K562 (cell line): ENCODE results near the gene CEND1. TPM values are rescaled to one million over a fixed set of nuclear protein-coding genes. Genes with fewer than 3 reads are reported as not detected.

ENCODE experiments used
- ATF4 ChIP-seq: fragments of 450-650 bp; formaldehyde crosslinking; IDR thresholded peaks from 2 replicates; pipeline ENCODE4 v1.4.0; 2022; ENCODE audit warnings: mild to moderate bottlenecking, moderate library complexity
- CBX2 ChIP-seq: fragments of 200-600 bp; sonication (generic); IDR thresholded peaks from one replicate; pipeline ENCODE4 v1.6.1; 2012; ENCODE audit warnings: mild to moderate bottlenecking, low read length, inconsistent platforms; ENCODE audit not compliant: insufficient read depth, poor library complexity, severe bottlenecking
- EGR1 ChIP-seq: fragments of 450-650 bp; conservative IDR thresholded peaks from 2 replicates; pipeline ENCODE4 v1.6.1; 2017; ENCODE audit warnings: mild to moderate bottlenecking
- KLF13 ChIP-seq: fragments of 450-650 bp; IDR thresholded peaks from 2 replicates; pipeline ENCODE4 v1.6.1; 2016; ENCODE audit warnings: missing genetic modification characterization, low read depth, mild to moderate bottlenecking, missing compliant biosample characterization, moderate library complexity, borderline replicate concordance
- LCOR ChIP-seq: sonication (generic); formaldehyde crosslinking; IDR thresholded peaks from 2 replicates; pipeline ENCODE4 v1.8.0; 2022; ENCODE audit warnings: mild to moderate bottlenecking, missing genetic modification reagents
- NFIX ChIP-seq: fragments of 250-450 bp; sonication (Bioruptor Pico); IDR thresholded peaks from 2 replicates; pipeline ENCODE4 v1.4.0; 2020; ENCODE audit warnings: low read depth, mild to moderate bottlenecking, moderate library complexity
- POLR2B ChIP-seq: fragments of 450-650 bp; IDR thresholded peaks from 2 replicates; pipeline ENCODE4 v1.6.1; 2018; ENCODE audit warnings: low read depth; ENCODE audit not compliant: partially characterized antibody
- SP1 ChIP-seq: sonication (generic); formaldehyde crosslinking; IDR thresholded peaks from 2 replicates; pipeline ENCODE4 v1.8.1; 2022; ENCODE audit warnings: mild to moderate bottlenecking, missing genetic modification reagents
- SRSF1 ChIP-seq: fragments of 200-400 bp; formaldehyde crosslinking; IDR thresholded peaks from 2 replicates; pipeline ENCODE4 v1.6.1; 2017; ENCODE audit warnings: mild to moderate bottlenecking, low read depth, low read length, moderate library complexity
- ZC3H8 ChIP-seq: fragments of 450-650 bp; IDR thresholded peaks from 2 replicates; pipeline ENCODE4 v1.6.1; 2017
- ZKSCAN3 ChIP-seq: fragments of 250-450 bp; sonication (Bioruptor Pico); IDR thresholded peaks from 2 replicates; pipeline ENCODE4 v1.4.0; 2020
- ZNF316 ChIP-seq: fragments of 450-650 bp; IDR thresholded peaks from 2 replicates; pipeline ENCODE4 v1.6.1; 2016
- ZNF41 ChIP-seq: fragments of 250-450 bp; sonication (Bioruptor Pico); conservative IDR thresholded peaks from 2 replicates; pipeline ENCODE4 v1.4.0; 2020; ENCODE audit warnings: mild to moderate bottlenecking
- ZNF589 ChIP-seq: fragments of 200-800 bp; sonication (Bioruptor generic); IDR thresholded peaks from 2 replicates; pipeline ENCODE4 v1.6.1; 2016; ENCODE audit warnings: low read depth, missing genetic modification characterization, missing compliant biosample characterization
- ZNF79 ChIP-seq: fragments of 250-450 bp; sonication (Bioruptor Pico); IDR thresholded peaks from 2 replicates; pipeline ENCODE4 v1.4.0; 2020; ENCODE audit warnings: low read depth, mild to moderate bottlenecking, moderate library complexity
- polyA plus RNA-seq, 8 experiments: library from polyadenylated mRNA; depleted of rRNA in 4 of 8; stranded (reverse) in 5 of 8; unstranded in 3 of 8; fragments of >200 nt; fragmentation: Nextera tagmentation in 2 of 8; fragmentation: Illumina TruSeq in 1 of 8; extraction: Ambion mirVana in 2 of 8; extraction: Trizol in 1 of 8; gene quantifications; 2 replicates each; pipeline versions ENCODE4 v1.2.1 to v1.2.3, GENCODE V29; 2011 to 2014; ENCODE audit warnings: inconsistent platforms in 1 of 8, missing spikeins in 1 of 8
- total RNA-seq, 7 experiments: library from RNA; depleted of rRNA in 6 of 7; stranded (reverse); fragments of >200 nt in 6 of 7; fragmentation: Illumina TruSeq in 2 of 7; extraction: Trizol in 2 of 7; gene quantifications; 2 replicates each; pipeline versions ENCODE4 v1.2.1 to v1.2.3, GENCODE V29; 2011 to 2021; ENCODE audit warnings: low replicate concordance in 1 of 7
- TF ChIP-seq, protein P1 (sequence below): fragments of 450-650 bp; IDR thresholded peaks from 2 replicates; pipeline ENCODE4 v1.6.1; 2017; ENCODE audit warnings: antibody characterized with exemption, mild to moderate bottlenecking

The CEND1 gene
- total and polyA plus RNA-seq, 9 of the 15 experiments (the other 6 are each of a cell fraction or from before 2014, with no cell fraction given) = 0.13 to 0.18 (median 0.16) TPM; not detected in 6

- TF ChIP-seq SRSF1 (no peak), ZC3H8 (no peak), LCOR (no peak), CBX2 (no peak), ZNF589 (no peak), EGR1 (no peak), ATF4 (CRISPR knock-in tag) (no peak), SP1 (CRISPR knock-in tag) (0 out of 2 replicates have a peak, but pooled peaks have one; percentile 31), ZKSCAN3 (CRISPR knock-in tag) (no peak), ZNF41 (CRISPR knock-in tag) (no peak), ZNF316 (no peak), KLF13 (tag) (no peak), POLR2B (no peak), ZNF79 (CRISPR knock-in tag) (no peak), NFIX (CRISPR knock-in tag) (no peak)
- TF ChIP-seq, protein P1, sequence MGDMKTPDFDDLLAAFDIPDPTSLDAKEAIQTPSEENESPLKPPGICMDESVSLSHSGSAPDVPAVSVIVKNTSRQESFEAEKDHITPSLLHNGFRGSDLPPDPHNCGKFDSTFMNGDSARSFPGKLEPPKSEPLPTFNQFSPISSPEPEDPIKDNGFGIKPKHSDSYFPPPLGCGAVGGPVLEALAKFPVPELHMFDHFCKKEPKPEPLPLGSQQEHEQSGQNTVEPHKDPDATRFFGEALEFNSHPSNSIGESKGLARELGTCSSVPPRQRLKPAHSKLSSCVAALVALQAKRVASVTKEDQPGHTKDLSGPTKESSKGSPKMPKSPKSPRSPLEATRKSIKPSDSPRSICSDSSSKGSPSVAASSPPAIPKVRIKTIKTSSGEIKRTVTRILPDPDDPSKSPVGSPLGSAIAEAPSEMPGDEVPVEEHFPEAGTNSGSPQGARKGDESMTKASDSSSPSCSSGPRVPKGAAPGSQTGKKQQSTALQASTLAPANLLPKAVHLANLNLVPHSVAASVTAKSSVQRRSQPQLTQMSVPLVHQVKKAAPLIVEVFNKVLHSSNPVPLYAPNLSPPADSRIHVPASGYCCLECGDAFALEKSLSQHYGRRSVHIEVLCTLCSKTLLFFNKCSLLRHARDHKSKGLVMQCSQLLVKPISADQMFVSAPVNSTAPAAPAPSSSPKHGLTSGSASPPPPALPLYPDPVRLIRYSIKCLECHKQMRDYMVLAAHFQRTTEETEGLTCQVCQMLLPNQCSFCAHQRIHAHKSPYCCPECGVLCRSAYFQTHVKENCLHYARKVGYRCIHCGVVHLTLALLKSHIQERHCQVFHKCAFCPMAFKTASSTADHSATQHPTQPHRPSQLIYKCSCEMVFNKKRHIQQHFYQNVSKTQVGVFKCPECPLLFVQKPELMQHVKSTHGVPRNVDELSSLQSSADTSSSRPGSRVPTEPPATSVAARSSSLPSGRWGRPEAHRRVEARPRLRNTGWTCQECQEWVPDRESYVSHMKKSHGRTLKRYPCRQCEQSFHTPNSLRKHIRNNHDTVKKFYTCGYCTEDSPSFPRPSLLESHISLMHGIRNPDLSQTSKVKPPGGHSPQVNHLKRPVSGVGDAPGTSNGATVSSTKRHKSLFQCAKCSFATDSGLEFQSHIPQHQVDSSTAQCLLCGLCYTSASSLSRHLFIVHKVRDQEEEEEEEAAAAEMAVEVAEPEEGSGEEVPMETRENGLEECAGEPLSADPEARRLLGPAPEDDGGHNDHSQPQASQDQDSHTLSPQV = peak; percentile 62
- TF ChIP-seq, all 486 proteins: peak for 5
Observed at GRCh38 chr11:745428-745827, 44.5 kb downstream of the CEND1 start (continued).
